Caco-2 (cell line): ENCODE results near the gene NUP133. TPM values are rescaled to one million over a fixed set of nuclear protein-coding genes. Genes with fewer than 3 reads are reported as not detected.

Source experiments
- BruUV-seq: library from RNA; stranded (reverse); fragments of 400-500 nt; replicated peaks from 2 replicates; lab custom pipeline; 2021; lab: Mats Ljungman, UMichigan
- CTCF ChIA-PET: fragments of 300-600 bp; sonication (Branson Sonifier 250); formaldehyde crosslinking; loops from one replicate; lab custom pipeline; 2022; ENCODE audit warnings: antibody characterized with exemption; lab: Charles Lee
- POLR2A ChIA-PET: fragments of 300-600 bp; sonication (Branson Sonifier 250); formaldehyde crosslinking; loops from one replicate; lab custom pipeline; 2022; ENCODE audit warnings: antibody characterized with exemption; lab: Charles Lee
- DNase-seq, 2 experiments: peaks; one replicate each; pipeline versions ENCODE4 v3.0.0 to v3.0.0-alpha.2; 2020 to 2022
- H3K27me3 ChIP-seq: replicated peaks from 2 replicates; pipeline ENCODE4 v1.6.0; 2011; ENCODE audit warnings: low read length; ENCODE audit not compliant: control insufficient read depth, insufficient read depth
- H3K36me3 ChIP-seq: 2 replicates; pipeline ENCODE4 v1.5.1; 2011; ENCODE audit warnings: low read length; ENCODE audit not compliant: control insufficient read depth, insufficient read depth
- H3K4me1 ChIP-seq: fragments of 250-450 bp; sonication (Bioruptor Pico); 2 replicates; pipeline ENCODE4 v1.5.1; 2020; ENCODE audit warnings: mild to moderate bottlenecking
- H3K4me3 ChIP-seq: 2 replicates; pipeline ENCODE4 v1.5.1; 2011; ENCODE audit warnings: low read depth, mild to moderate bottlenecking, control low read depth, low read length
- H3K9me3 ChIP-seq: fragments of 250-450 bp; sonication (Bioruptor Pico); 2 replicates; pipeline ENCODE4 v1.5.1; 2020; ENCODE audit warnings: mild to moderate bottlenecking, moderate library complexity
- H3K27ac Mint-ChIP-seq: one replicate; pipeline ENCODE4 v1.8.0; 2022; ENCODE audit warnings: mixed read lengths; ENCODE audit not compliant: unreplicated experiment
- H3K27me3 Mint-ChIP-seq: one replicate; pipeline ENCODE4 v1.8.0; 2022; ENCODE audit warnings: mixed read lengths; ENCODE audit not compliant: insufficient read depth, unreplicated experiment
- H3K36me3 Mint-ChIP-seq: one replicate; pipeline ENCODE4 v1.8.0; 2022; ENCODE audit warnings: mild to moderate bottlenecking, mixed read lengths; ENCODE audit not compliant: insufficient read depth, unreplicated experiment
- H3K4me1 Mint-ChIP-seq: one replicate; pipeline ENCODE4 v1.8.0; 2022; ENCODE audit warnings: low read depth, mixed read lengths; ENCODE audit not compliant: unreplicated experiment
- H3K4me3 Mint-ChIP-seq: one replicate; pipeline ENCODE4 v1.8.0; 2022; ENCODE audit warnings: mild to moderate bottlenecking, moderate library complexity, mixed read lengths; ENCODE audit not compliant: unreplicated experiment
- H3K9me3 Mint-ChIP-seq: one replicate; pipeline ENCODE4 v1.8.0; 2022; ENCODE audit warnings: mixed read lengths; ENCODE audit not compliant: unreplicated experiment
- CTCF ChIP-seq, 2 experiments: fragments of 200-600 bp in 1 of 2; IDR thresholded peaks; 1 replicate in 1 of 2; 2 replicates in 1 of 2; pipeline versions ENCODE4 v1.5.1 to v1.8.0; 2011 to 2022; ENCODE audit warnings: antibody characterized with exemption in 1 of 2, control low read depth in 1 of 2, inconsistent platforms in 1 of 2, low read depth in 1 of 2, low read length in 1 of 2, mild to moderate bottlenecking in 1 of 2, moderate library complexity in 1 of 2; ENCODE audit not compliant: insufficient read depth in 1 of 2, severe bottlenecking in 1 of 2, unreplicated experiment in 1 of 2
- intact Hi-C: fragments of 100-400 bp; cut with micrococcal nuclease; formaldehyde crosslinking; loops from one replicate; pipeline ENCODE4 v1.10.0; 2022; ENCODE audit not compliant: unreplicated experiment
- total RNA-seq: library from RNA; stranded (reverse); gene quantifications from 2 replicates; pipeline ENCODE4 v1.2.3, GENCODE V29; 2022

NUP133 gene
- total RNA-seq, 1 experiment from 2014 or later, result 54.5 TPM

DNA sequence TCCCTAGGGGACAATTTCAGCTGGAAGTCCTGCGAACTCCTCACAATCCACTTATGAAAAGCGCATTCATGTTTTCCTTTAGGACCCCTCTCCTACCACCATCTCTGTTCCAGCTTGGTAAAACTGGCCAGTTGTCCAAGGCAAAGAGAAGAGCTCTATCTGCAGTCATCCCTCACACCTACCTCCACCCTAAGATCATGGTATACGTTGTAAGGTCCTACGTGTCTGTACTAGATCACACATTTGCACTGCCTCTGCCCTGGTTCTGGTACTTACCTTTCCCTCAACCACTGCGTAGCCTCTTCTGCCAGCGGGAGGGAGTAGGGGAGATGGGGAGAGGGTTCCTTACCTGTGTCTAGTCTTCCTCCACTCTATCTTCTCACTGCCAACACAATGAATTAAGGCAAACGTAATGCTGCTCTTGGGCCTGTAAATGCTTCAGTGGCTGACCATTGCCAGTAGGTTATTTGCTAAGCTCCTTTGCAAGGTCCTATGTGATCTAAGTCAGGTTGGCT lies 739 bp upstream of the NUP133 start:
- peak overlapping the region; percentile 98 for H3K27ac Mint-ChIP-seq
- POLR2A ChIA-PET, result interaction anchor here (1.5 to 2.2 kb wide), 3 partner anchors 27 to 238 kb away, joined by 4 to 9 read pairs (median 6); partner anchors contain the start of genes ABCB10 and RAB4A
- no peaks in the 10 kb centered on the region for H3K36me3 ChIP-seq
- H3K4me1 ChIP-seq, result 0 out of 2 replicates have a peak, but pooled peaks cover 8% of the 10 kb centered on the region
- no peaks in the 10 kb centered on the region for H3K27me3 ChIP-seq
- no peaks in the 10 kb centered on the region for H3K9me3 Mint-ChIP-seq
- intact Hi-C loops, result no loop called here
- H3K4me1 Mint-ChIP-seq, result peaks cover 12% of the 10 kb centered on the region
- peak overlapping the region; percentile 60 for H3K4me3 ChIP-seq
- H3K36me3 Mint-ChIP-seq, result peaks cover 17% of the 10 kb centered on the region
- TSS peak; percentile 94 for BruUV-seq
- H3K27me3 Mint-ChIP-seq, result no peaks in the 10 kb centered on the region
- CTCF ChIA-PET, result interaction anchor here (0.9 to 1.6 kb wide), 2 partner anchors 12 to 50 kb away, joined by 3 to 6 read pairs; partner anchors contain the start of gene ABCB10
- H3K9me3 ChIP-seq, result no peaks in the 10 kb centered on the region
- DNase-seq, result peak in 1 of 2 experiments; percentile 3
- TF ChIP-seq CTCF (IDR thresholded peaks at IDR 0.05; ENCODE audit: insufficient read depth in 1 of 2, low read depth in 1 of 2, low read length in 1 of 2, severe bottlenecking in 1 of 2, unreplicated experiment in 1 of 2), result no peak
- H3K4me3 Mint-ChIP-seq, result peak overlapping the region; percentile 91

DNA sequence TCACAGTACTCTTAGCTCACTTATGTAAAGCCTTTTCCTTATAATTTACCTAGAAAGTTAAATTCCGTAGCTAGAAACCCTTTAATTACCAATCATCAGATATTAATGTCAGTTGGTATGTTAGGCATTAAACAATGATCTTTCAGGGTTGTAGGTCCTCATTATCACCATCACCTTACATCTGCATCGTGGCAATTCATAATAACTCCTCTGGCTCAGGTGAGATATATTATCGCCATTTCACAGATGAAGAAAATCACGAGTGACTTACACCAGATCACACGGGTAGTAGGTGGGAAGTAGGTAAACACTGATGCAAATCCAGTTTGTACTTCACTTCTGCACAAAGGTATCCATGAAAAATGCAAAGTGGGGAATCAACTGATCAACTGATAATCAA lies 639 bp downstream of the NUP133 start:
- no peaks in the 10 kb centered on the region for H3K9me3 ChIP-seq
- Mint-ChIP-seq H3K4me3 (peak overlapping the region; percentile 91), H3K27ac (peak overlapping the region; percentile 98), H3K9me3 (no peaks in the 10 kb centered on the region), H3K4me1 (peaks cover 12% of the 10 kb centered on the region), H3K27me3 (no peaks in the 10 kb centered on the region), H3K36me3 (peaks cover 22% of the 10 kb centered on the region)
- H3K36me3 ChIP-seq, result no peaks in the 10 kb centered on the region
- no peaks in the 10 kb centered on the region for H3K27me3 ChIP-seq
- CTCF ChIA-PET, result no interaction called here
- POLR2A ChIA-PET, result interaction anchor here (1.0 to 2.2 kb wide), 3 partner anchors 51 to 237 kb away, joined by 4 to 9 read pairs (median 6); partner anchors contain the start of genes ABCB10 and RAB4A
- intact Hi-C loops, result no loop called here
- DNase-seq, result no peak
- 0 out of 2 replicates have a peak, but pooled peaks cover 8% of the 10 kb centered on the region for H3K4me1 ChIP-seq
- peak overlapping the region; percentile 60 for H3K4me3 ChIP-seq
- TF ChIP-seq CTCF (IDR thresholded peaks at IDR 0.05; ENCODE audit: insufficient read depth in 1 of 2, low read depth in 1 of 2, low read length in 1 of 2, severe bottlenecking in 1 of 2, unreplicated experiment in 1 of 2), result no peak
- BruUV-seq, result TSS peak; percentile 56

GRCh38 chr1:229506633-229507032 lies 1.5 kb downstream of the NUP133 start:
- H3K4me3 ChIP-seq, result no peak overlapping the region
- TF ChIP-seq CTCF (IDR thresholded peaks at IDR 0.05; ENCODE audit: insufficient read depth in 1 of 2, low read depth in 1 of 2, low read length in 1 of 2, severe bottlenecking in 1 of 2, unreplicated experiment in 1 of 2), result no peak
- Mint-ChIP-seq H3K9me3 (no peaks in the 10 kb centered on the region), H3K36me3 (peaks cover 25% of the 10 kb centered on the region), H3K4me1 (peaks cover 12% of the 10 kb centered on the region), H3K27ac (no peak overlapping the region), H3K4me3 (peak overlapping the region; percentile 91), H3K27me3 (no peaks in the 10 kb centered on the region)
- CTCF ChIA-PET, result no interaction called here
- 0 out of 2 replicates have a peak, but pooled peaks cover 8% of the 10 kb centered on the region for H3K4me1 ChIP-seq
- intact Hi-C loops, result no loop called here
- no peaks in the 10 kb centered on the region for H3K27me3 ChIP-seq
- BruUV-seq, result no TSS peak
- no peak for DNase-seq
- no peaks in the 10 kb centered on the region for H3K36me3 ChIP-seq
- H3K9me3 ChIP-seq, result no peaks in the 10 kb centered on the region
- POLR2A ChIA-PET, result no interaction called here
